Neural progenitor cell (in vitro differentiated cells): ENCODE data around the gene SLC47A1.

Source experiments
- CTCF ChIP-seq: fragments of 200-600 bp; sonication (generic); IDR thresholded peaks from 2 replicates; pipeline ENCODE4 v1.5.1; 2017; ENCODE audit warnings: antibody characterized with exemption, mild to moderate bottlenecking
- EZH2 ChIP-seq: fragments of 200-600 bp; sonication (generic); IDR thresholded peaks from 2 replicates; pipeline ENCODE4 v1.6.1; 2017; ENCODE audit warnings: antibody characterized with exemption, mild to moderate bottlenecking, moderate library complexity
- EZH2phosphoT487 ChIP-seq: fragments of 200-600 bp; sonication (generic); IDR thresholded peaks from 2 replicates; pipeline ENCODE4 v1.6.1; 2017; ENCODE audit warnings: antibody characterized with exemption

GRCh38 chr17:19567216-19568015 is 33.8 kb downstream of the SLC47A1 start:
- TF ChIP-seq CTCF (peak; percentile 15), EZH2phosphoT487 (no peak), EZH2 (no peak)
